Parathyroid adenoma (tissue), 2 donors: Measurements from ENCODE around the gene SIRPB2.

Source experiments
- H2AFZ ChIP-seq: fragments of 300-600 bp; sonication (generic); one replicate; pipeline ENCODE4 v1.7.0; 2017; ENCODE audit warnings: antibody characterized with exemption, mild to moderate bottlenecking
- H3K27ac ChIP-seq: fragments of 300-600 bp; sonication (generic); one replicate; pipeline ENCODE4 v1.7.0; 2017
- H3K27me3 ChIP-seq: fragments of 300-600 bp; sonication (generic); one replicate; pipeline ENCODE4 v1.7.0; 2017; ENCODE audit warnings: low read length; ENCODE audit not compliant: control insufficient read depth, insufficient read depth
- H3K36me3 ChIP-seq: fragments of 300-600 bp; sonication (generic); one replicate; pipeline ENCODE4 v1.7.0; 2017; ENCODE audit warnings: low read length; ENCODE audit not compliant: control insufficient read depth, insufficient read depth
- H3K4me1 ChIP-seq: fragments of 300-600 bp; sonication (generic); one replicate; pipeline ENCODE4 v1.7.0; 2017; ENCODE audit warnings: control low read depth
- H3K4me2 ChIP-seq: fragments of 300-600 bp; sonication (generic); one replicate; pipeline ENCODE4 v1.7.0; 2017; ENCODE audit warnings: low read length
- H3K4me3 ChIP-seq: fragments of 300-600 bp; sonication (generic); one replicate; pipeline ENCODE4 v1.7.0; 2017; ENCODE audit warnings: low read depth, low read length
- H3K79me2 ChIP-seq: fragments of 300-600 bp; sonication (generic); one replicate; pipeline ENCODE4 v1.7.0; 2017; ENCODE audit warnings: control low read depth
- H3K9ac ChIP-seq: fragments of 300-600 bp; sonication (generic); one replicate; pipeline ENCODE4 v1.7.0; 2017; ENCODE audit warnings: mild to moderate bottlenecking
- H3K9me3 ChIP-seq: fragments of 300-600 bp; sonication (generic); one replicate; pipeline ENCODE4 v1.7.0; 2017; ENCODE audit warnings: low read length; ENCODE audit not compliant: control insufficient read depth
- CTCF ChIP-seq: fragments of 300-600 bp; sonication (generic); IDR thresholded peaks from one replicate; pipeline ENCODE4 v1.7.0; 2017; ENCODE audit warnings: antibody characterized with exemption, mild to moderate bottlenecking
- donor health status: primary hyperparathyroidism.

SIRPB2 gene

GRCh38 chr20:1536893-1537730 lies 45.9 kb upstream of the SIRPB2 start:
- Histone ChIP-seq H3K4me2 (no peak overlapping the region), H3K9me3 (no peaks in the 10 kb centered on the region), H3K27ac (no peak overlapping the region), H3K79me2 (no peaks in the 10 kb centered on the region), H3K4me1 (no peaks in the 10 kb centered on the region), H3K36me3 (no peaks in the 10 kb centered on the region), H3K4me3 (no peak overlapping the region), H3K9ac (no peak overlapping the region), H2AFZ (no peak overlapping the region), H3K27me3 (no peaks in the 10 kb centered on the region)
- TF ChIP-seq CTCF, result no peak

- no peak overlapping the region for H3K4me2 ChIP-seq
- TF ChIP-seq CTCF, result no peak
- no peak overlapping the region for H3K4me3 ChIP-seq
- H3K4me1 ChIP-seq, result no peaks in the 10 kb centered on the region
- no peaks in the 10 kb centered on the region for H3K9me3 ChIP-seq
- no peak overlapping the region for H3K9ac ChIP-seq
- no peaks in the 10 kb centered on the region for H3K27me3 ChIP-seq
- no peak overlapping the region for H2AFZ ChIP-seq
- no peak overlapping the region for H3K27ac ChIP-seq
- H3K36me3 ChIP-seq, result no peaks in the 10 kb centered on the region
- H3K79me2 ChIP-seq, result no peaks in the 10 kb centered on the region
These were observed 44.4 kb upstream of the SIRPB2 start for GRCh38 chr20:1535420-1536175.

GRCh38 chr20:1534526-1534925 lies 43.3 kb upstream of the SIRPB2 start:
- Histone ChIP-seq H2AFZ (no peak overlapping the region), H3K79me2 (no peaks in the 10 kb centered on the region), H3K4me1 (no peaks in the 10 kb centered on the region), H3K9ac (no peak overlapping the region), H3K4me3 (no peak overlapping the region), H3K9me3 (no peaks in the 10 kb centered on the region), H3K4me2 (no peak overlapping the region), H3K36me3 (no peaks in the 10 kb centered on the region), H3K27me3 (no peaks in the 10 kb centered on the region), H3K27ac (no peak overlapping the region)
- no peak for TF ChIP-seq CTCF

- no peak overlapping the region for H3K27ac ChIP-seq
- H3K79me2 ChIP-seq, result no peaks in the 10 kb centered on the region
- no peaks in the 10 kb centered on the region for H3K27me3 ChIP-seq
- H3K36me3 ChIP-seq, result no peaks in the 10 kb centered on the region
- H3K9ac ChIP-seq, result no peak overlapping the region
- no peak for TF ChIP-seq CTCF
- H3K4me2 ChIP-seq, result no peak overlapping the region
- no peak overlapping the region for H3K4me3 ChIP-seq
- no peaks in the 10 kb centered on the region for H3K9me3 ChIP-seq
- H2AFZ ChIP-seq, result no peak overlapping the region
- H3K4me1 ChIP-seq, result no peaks in the 10 kb centered on the region
These were observed 41.8 kb upstream of the SIRPB2 start for GRCh38 chr20:1533059-1533458.
